ENCODE measurements around the gene NPHP4.
"Not testable (repeated sequence)": the region's sequence is repeated elsewhere in the genome, so short reads cannot be mapped to it uniquely, and the experiment has no call there.

The NPHP4 gene

GRCh38 chr1:5927506-5928370 lies 64.5 kb downstream of the NPHP4 start:
- peak; percentile 9 for DNase-seq

GRCh38 chr1:5926686-5927435 lies 65.4 kb downstream of the NPHP4 start:
- no peak for DNase-seq

GRCh38 chr1:5922700-5923330 lies 69.4 kb downstream of the NPHP4 start:
- not testable (repeated sequence) for DNase-seq

GRCh38 chr1:5921671-5922070 lies 70.6 kb downstream of the NPHP4 start:
- no peak for DNase-seq

- no peak for DNase-seq
Measured at GRCh38 chr1:5921129-5921528, 71.1 kb downstream of the NPHP4 start.

GRCh38 chr1:5920201-5920600 lies 72.0 kb downstream of the NPHP4 start:
- no peak for DNase-seq

- no peak for DNase-seq
Measured at GRCh38 chr1:5918275-5918649, 74.0 kb downstream of the NPHP4 start.

GRCh38 chr1:5917591-5918274 lies 74.5 kb downstream of the NPHP4 start:
- no peak for DNase-seq

DNA sequence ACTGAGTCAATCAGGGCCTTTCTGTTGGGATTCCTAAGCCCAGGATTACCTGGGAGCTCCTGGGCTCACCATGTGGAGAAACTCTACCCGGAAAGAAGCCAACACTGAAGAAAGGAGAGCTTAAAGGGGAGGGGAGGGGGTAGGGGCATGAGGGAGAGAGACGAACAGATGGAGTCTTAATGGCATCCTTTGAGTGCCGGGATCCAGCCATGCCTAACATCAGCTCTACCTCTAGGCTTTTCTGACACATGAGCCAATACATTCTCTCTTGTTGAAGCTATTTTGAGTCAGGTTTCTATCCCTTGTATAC lies 75.0 kb downstream of the NPHP4 start:
- DNase-seq, result no peak

- DNase-seq, result no peak
Measured at GRCh38 chr1:5916572-5917280, 75.5 kb downstream of the NPHP4 start.

GRCh38 chr1:5915587-5916571 lies 76.3 kb downstream of the NPHP4 start:
- no peak for DNase-seq

DNA sequence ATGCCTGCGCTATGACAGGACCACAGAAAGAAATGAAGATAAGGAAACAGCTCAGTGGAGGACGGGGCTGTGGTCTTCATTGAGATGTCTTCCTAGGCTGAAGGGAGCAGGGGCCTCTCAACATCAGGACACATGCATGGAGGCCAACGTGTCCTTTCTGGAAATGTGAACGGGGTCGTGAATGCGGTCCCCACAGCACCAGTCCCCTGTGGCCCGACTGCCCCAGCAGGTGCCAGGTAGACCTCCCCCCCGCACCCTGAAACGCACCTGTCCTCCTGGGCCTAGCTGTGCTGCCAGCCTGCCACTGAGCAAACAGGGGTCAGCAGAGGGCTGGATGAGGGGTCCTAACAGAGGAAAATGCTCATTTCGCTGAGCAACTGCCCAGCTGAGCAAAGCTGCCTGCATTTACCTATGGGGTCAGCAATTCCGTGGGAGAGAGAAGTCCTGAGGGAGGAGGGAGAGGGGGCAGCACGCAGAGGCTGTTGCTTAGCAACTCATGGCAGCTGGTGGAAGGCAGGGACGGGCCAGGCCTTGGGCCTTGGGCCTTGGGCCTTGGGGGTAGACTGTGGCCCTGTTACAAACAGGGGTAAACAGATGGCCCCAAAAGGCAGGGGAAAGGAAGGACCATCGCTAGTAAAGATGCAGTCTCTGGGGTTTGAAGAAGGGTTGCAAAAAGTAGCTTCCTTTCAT lies 77.4 kb downstream of the NPHP4 start:
- no peak for DNase-seq

- DNase-seq, result no peak
Measured at GRCh38 chr1:5913876-5914275, 78.3 kb downstream of the NPHP4 start.

DNA sequence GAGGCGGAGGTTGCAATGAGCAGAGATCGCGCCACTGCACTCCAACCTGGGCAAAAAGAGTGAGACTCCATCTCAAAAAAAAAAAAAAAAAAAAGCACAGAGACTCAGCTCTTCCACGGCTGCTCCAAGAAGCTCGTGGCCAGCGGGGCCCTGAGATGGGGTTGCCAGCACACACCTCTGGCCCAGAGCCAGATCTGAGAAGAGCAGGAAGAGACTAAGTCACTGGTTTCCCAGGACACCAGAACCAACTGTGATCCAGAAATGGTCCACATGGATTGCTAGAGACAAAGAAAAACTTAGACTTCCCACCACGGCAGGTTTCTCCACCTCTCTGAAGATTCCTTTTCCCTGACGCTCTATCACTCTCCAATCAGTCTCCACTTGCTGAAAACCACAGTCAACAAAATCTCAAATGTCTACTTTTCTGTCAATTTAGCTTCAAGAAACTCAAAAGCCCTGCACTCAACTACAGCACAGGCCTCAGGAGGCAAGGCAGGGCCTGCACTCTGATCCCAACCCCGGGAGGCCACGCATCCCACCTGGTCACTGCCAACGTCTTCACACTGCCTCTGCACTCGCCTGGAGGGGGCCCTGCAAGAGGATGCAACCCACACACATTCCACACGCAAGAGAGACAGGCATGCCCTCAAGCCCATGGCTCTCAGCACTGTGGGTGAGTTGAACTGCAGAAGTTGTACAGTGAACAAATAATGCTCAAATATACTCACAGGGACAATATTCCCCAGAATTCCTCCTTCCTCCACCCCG lies 79.0 kb downstream of the NPHP4 start:
- no peak for DNase-seq

DNA sequence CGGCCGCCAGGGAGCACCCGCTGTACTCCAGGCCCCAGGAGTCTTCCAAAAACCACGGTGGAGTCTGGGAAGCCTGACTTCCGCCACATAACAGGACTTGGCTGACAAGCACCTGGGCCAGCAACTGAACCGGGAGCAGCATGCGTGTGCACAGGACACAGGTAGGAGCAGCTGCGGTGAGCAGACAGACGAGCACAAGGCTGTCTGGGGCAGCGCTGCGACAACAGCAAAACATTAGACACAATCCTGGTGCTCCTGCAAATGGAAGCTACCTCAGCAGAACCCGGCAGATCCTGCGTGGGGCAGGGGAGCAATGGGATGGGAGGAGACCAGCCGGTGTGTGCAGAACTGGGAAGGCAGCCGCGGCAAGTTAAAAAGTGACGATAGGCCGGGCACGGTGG lies 80.4 kb downstream of the NPHP4 start:
- DNase-seq, result no peak

- no peak for DNase-seq
Measured at GRCh38 chr1:5911157-5911556, 81.1 kb downstream of the NPHP4 start.

DNA sequence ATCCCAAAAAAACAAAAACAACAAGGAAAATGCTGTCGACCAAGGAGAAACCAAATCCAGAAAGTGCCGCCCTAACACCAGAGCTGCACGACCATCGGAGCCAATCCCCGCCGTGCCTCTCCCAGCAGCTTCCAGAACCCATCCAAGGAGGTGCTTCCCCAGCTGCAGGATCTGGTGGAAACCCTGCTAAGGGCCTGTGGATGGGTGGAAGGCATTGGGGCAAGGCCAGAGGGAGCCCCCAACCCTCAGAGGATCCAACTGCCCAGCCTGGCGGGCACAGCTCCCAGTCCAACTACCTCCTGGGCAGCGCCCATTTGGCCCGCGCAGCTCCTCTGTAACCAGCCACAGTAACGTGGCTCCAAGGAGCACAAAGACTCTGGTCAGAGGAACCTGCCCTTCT lies 81.6 kb downstream of the NPHP4 start:
- no peak for DNase-seq

- no peak for DNase-seq
Measured at GRCh38 chr1:5910276-5910620, 82.0 kb downstream of the NPHP4 start.

- DNase-seq, result no peak
Measured at GRCh38 chr1:5909576-5910275, 82.5 kb downstream of the NPHP4 start.

All from right hindlimb (tissue), 1 donor.